GM18499 (cell line): ENCODE results near the gene TFAP2E.

Source experiments
- ATAC-seq: cut with Tn5 transposase; IDR thresholded peaks from one replicate; pipeline ENCODE4 v1.9.1; 2021; ENCODE audit warnings: moderate number of reproducible peaks; ENCODE audit not compliant: insufficient read depth, unreplicated experiment

The TFAP2E gene

GRCh38 chr1:35637401-35637809 lies 64.3 kb downstream of the TFAP2E start:
- no peak for ATAC-seq

DNA sequence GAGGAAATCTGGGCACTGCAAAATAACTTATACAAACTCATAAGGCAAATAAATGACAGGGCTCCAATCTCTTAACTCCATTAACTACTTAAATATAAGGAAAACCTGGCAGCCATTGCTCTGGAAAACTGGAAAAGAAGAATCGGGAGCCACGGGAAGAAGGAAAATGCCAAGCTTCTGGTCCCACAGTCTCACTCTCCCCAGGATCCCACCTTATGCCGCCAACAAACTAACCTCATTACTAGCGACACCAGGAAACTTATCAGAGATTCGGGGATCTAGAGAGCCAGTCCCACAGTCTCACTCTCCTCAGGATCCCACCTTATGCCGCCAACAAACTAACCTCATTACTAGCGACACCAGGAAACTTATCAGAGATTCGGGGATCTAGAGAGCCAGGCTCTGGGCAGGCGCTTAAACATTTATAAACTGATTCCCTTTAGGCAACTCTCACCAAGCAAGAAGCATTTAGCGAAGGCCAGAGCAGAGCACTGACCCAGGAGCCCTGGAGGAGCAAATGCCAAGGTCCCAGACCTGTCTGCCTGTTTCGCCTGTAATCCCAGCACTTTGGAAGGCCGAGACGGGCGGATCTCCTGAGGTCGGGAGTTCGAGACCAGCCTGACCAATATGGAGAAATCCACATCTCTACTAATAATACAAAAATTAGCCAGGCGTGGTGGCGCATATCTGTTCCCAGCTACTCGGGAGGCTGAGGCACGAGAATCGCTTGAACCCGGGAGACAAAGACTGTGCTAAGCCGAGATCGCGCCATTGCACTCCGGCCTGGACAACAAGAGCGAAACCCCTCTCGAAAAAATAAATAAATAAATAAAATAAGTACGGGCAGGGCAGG lies 67.5 kb downstream of the TFAP2E start:
- no peak for ATAC-seq

DNA sequence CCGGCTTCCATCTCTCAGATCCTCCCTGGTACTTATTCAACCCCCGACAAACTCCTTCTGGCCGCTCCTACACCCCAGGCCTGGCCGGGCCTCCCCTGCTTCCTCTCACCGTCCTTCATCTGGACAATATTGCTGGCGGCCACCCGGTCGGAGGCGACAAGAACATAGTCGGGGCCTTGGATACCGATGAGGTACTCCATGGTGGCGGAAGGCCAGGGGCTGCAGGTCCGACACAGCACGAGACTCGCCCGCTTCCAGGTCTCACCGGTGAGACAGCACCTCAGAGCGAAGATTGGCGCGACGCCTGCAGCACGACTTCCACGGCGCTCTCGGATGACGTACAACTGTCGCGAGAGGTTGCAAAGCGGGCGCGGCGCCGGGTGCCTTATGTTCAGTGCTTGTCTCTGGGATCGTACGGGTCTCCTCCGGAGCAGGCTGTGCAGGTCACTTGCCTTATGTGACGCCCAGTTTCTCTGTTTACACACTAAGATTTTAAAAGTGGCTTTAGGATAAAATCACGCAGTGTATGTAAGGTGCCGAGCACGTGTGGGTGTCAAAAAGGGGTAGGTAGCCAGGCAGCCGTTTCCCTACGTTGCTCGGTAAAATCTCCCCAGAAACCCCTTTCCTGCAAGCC lies 68.2 kb downstream of the TFAP2E start, which contains the start of gene PSMB2:
Gene PSMB2, minus strand, starts transcription at position 294 of the 634 bp plus-strand sequence. Its CDS starts 94 bp downstream, at position 200.
- peak; percentile 49 for ATAC-seq

- no peak for ATAC-seq
Measured at GRCh38 chr1:35642471-35642955, 69.4 kb downstream of the TFAP2E start.

- no peak for ATAC-seq
Measured at GRCh38 chr1:35644204-35644603, 71.1 kb downstream of the TFAP2E start.
